HCT116 (cell line): ENCODE measurements around the gene LHX5.

ENCODE experiments used
- ATF3 ChIP-seq: IDR thresholded peaks from 2 replicates; pipeline ENCODE4 v1.6.1; 2012
- CTCF ChIP-seq, 3 experiments: fragments of 200-600 bp in 1 of 3; sonication (generic) in 1 of 3; IDR thresholded peaks in 2 of 3; conservative IDR thresholded peaks in 1 of 3; 2 replicates each; pipeline ENCODE4 v1.5.1; 2012 to 2017; ENCODE audit warnings: low read depth in 2 of 3, low read length in 2 of 3, antibody characterized with exemption in 1 of 3, borderline replicate concordance in 1 of 3, control low read depth in 1 of 3, mild to moderate bottlenecking in 1 of 3, mixed read lengths in 1 of 3, mixed run types in 1 of 3, moderate library complexity in 1 of 3; ENCODE audit not compliant: insufficient read depth in 1 of 3
- ELF1 ChIP-seq: IDR thresholded peaks from 2 replicates; pipeline ENCODE4 v1.6.1; 2012; ENCODE audit warnings: low read depth, borderline replicate concordance
- EZH2 ChIP-seq: fragments of 200-600 bp; sonication (generic); IDR thresholded peaks from 2 replicates; pipeline ENCODE4 v1.6.1; 2017; ENCODE audit warnings: antibody characterized with exemption, mixed run types
- POLR2A ChIP-seq: IDR thresholded peaks from 2 replicates; pipeline ENCODE4 v1.7.0; 2011; ENCODE audit warnings: borderline replicate concordance; ENCODE audit not compliant: insufficient read depth, insufficient read length; ENCODE audit errors: extremely low read depth
- POLR2AphosphoS5 ChIP-seq: IDR thresholded peaks from 2 replicates; pipeline ENCODE4 v1.6.1; 2011; ENCODE audit warnings: mild to moderate bottlenecking, low read depth, low read length, moderate library complexity
- RAD21 ChIP-seq: IDR thresholded peaks from 2 replicates; pipeline ENCODE4 v1.6.1; 2012; ENCODE audit warnings: low read depth, mild to moderate bottlenecking
- REST ChIP-seq: IDR thresholded peaks from 2 replicates; pipeline ENCODE4 v1.6.1; 2012; ENCODE audit warnings: low read depth
- SP1 ChIP-seq: IDR thresholded peaks from 2 replicates; pipeline ENCODE4 v1.6.1; 2012; ENCODE audit warnings: low read depth
- TCF7L2 ChIP-seq: IDR thresholded peaks from 2 replicates; pipeline ENCODE4 v1.7.0; 2011; ENCODE audit warnings: borderline replicate concordance, inconsistent platforms; ENCODE audit not compliant: insufficient read depth, insufficient read length; ENCODE audit errors: extremely low read depth
- ZNF274 ChIP-seq: fragments of 200-500 bp; sonication (Bioruptor generic); IDR thresholded peaks from 2 replicates; pipeline ENCODE4 v1.6.1; 2014; ENCODE audit warnings: mild to moderate bottlenecking, low read depth, low read length, inconsistent platforms

- TF ChIP-seq TCF7L2 = no peak
- TF ChIP-seq POLR2A = no peak
- no peak for TF ChIP-seq EZH2
- TF ChIP-seq CTCF (IDR thresholded peaks at IDR 0.05 in 2 of 3, conservative IDR thresholded peaks at IDR 0.05 in 1 of 3; ENCODE audit: borderline replicate concordance in 1 of 3, insufficient read depth in 1 of 3, low read depth in 2 of 3, low read length in 2 of 3) = no peak
- no peak for TF ChIP-seq RAD21
- TF ChIP-seq ATF3 = no peak
- TF ChIP-seq REST = no peak
- TF ChIP-seq POLR2AphosphoS5 = peak; percentile 61
- TF ChIP-seq SP1 = no peak
- TF ChIP-seq ZNF274 = no peak
- no peak for TF ChIP-seq ELF1
These were observed 3.9 kb downstream of the LHX5 start for GRCh38 chr12:113467502-113468364.
